SW480 (cell line): Measurements from ENCODE around the gene ARSD.
"Not testable (repeated sequence)": the region's sequence is repeated elsewhere in the genome, so short reads cannot be mapped to it uniquely, and the experiment has no call there.

Source experiments
- DNase-seq: peaks from one replicate; pipeline ENCODE4 v3.0.0-alpha.2; 2016; ENCODE audit warnings: low spot score

The ARSD gene

GRCh38 chrX:2933125-2933900 lies 4.2 kb upstream of the ARSD start:
- peak; percentile 84 for DNase-seq

GRCh38 chrX:2931612-2932011 lies 2.5 kb upstream of the ARSD start:
- no peak for DNase-seq

- no peak for DNase-seq
These were observed 2.0 kb upstream of the ARSD start for GRCh38 chrX:2931155-2931554.

GRCh38 chrX:2928191-2928582 lies 952 bp downstream of the ARSD start:
- DNase-seq, result no peak

GRCh38 chrX:2926664-2927275 lies 2.4 kb downstream of the ARSD start:
- DNase-seq, result no peak

- not testable (repeated sequence) for DNase-seq
These were observed 2.9 kb downstream of the ARSD start for GRCh38 chrX:2926255-2926654.

- DNase-seq, result no peak
These were observed 5.0 kb downstream of the ARSD start for GRCh38 chrX:2924151-2924550.

- no peak for DNase-seq
These were observed 7.4 kb downstream of the ARSD start for GRCh38 chrX:2921750-2922149.

GRCh38 chrX:2921193-2921592 lies 7.9 kb downstream of the ARSD start:
- no peak for DNase-seq

- no peak for DNase-seq
These were observed 11.4 kb downstream of the ARSD start for GRCh38 chrX:2917767-2918166.

GRCh38 chrX:2913118-2913517 lies 16.0 kb downstream of the ARSD start:
- DNase-seq, result no peak

GRCh38 chrX:2910109-2910508 lies 19.0 kb downstream of the ARSD start:
- DNase-seq, result no peak

- DNase-seq, result no peak
These were observed 20.9 kb downstream of the ARSD start for GRCh38 chrX:2908125-2908685.

- DNase-seq, result no peak
These were observed 21.8 kb downstream of the ARSD start for GRCh38 chrX:2907295-2907694.

- no peak for DNase-seq
These were observed 25.8 kb downstream of the ARSD start for GRCh38 chrX:2903366-2903765.

GRCh38 chrX:2902841-2903240 lies 26.3 kb downstream of the ARSD start:
- DNase-seq, result no peak

- no peak for DNase-seq
These were observed 27.6 kb downstream of the ARSD start for GRCh38 chrX:2901367-2902036.

GRCh38 chrX:2898846-2899512 lies 30.2 kb downstream of the ARSD start:
- DNase-seq, result no peak

- not testable (repeated sequence) for DNase-seq
These were observed 31.2 kb downstream of the ARSD start for GRCh38 chrX:2897690-2898623.

GRCh38 chrX:2897311-2897689 lies 31.8 kb downstream of the ARSD start:
- no peak for DNase-seq

GRCh38 chrX:2894885-2895292 lies 34.2 kb downstream of the ARSD start:
- DNase-seq, result no peak
